ENCODE results near the gene CTH.
"Not testable (repeated sequence)": the region's sequence is repeated elsewhere in the genome, so short reads cannot be mapped to it uniquely, and the experiment has no call there.

Gene CTH

GRCh38 chr1:70459496-70460225 is 48.6 kb downstream of the CTH start:
- DNase-seq, result no peak

GRCh38 chr1:70460740-70461713 is 50.0 kb downstream of the CTH start:
- DNase-seq, result not testable (repeated sequence)

GRCh38 chr1:70462611-70463010 is 51.5 kb downstream of the CTH start:
- DNase-seq, result no peak

- DNase-seq, result no peak
These were observed 54.8 kb downstream of the CTH start for GRCh38 chr1:70465911-70466310.

GRCh38 chr1:70467531-70467930 is 56.5 kb downstream of the CTH start:
- DNase-seq, result no peak

- DNase-seq, result no peak
These were observed 57.1 kb downstream of the CTH start for GRCh38 chr1:70468180-70468579.

GRCh38 chr1:70469184-70469583 is 58.1 kb downstream of the CTH start:
- not testable (repeated sequence) for DNase-seq

GRCh38 chr1:70475023-70475422 is 64.0 kb downstream of the CTH start:
- DNase-seq, result no peak

GRCh38 chr1:70477090-70477489 is 66.0 kb downstream of the CTH start:
- DNase-seq, result no peak

- not testable (repeated sequence) for DNase-seq
These were observed 66.8 kb downstream of the CTH start for GRCh38 chr1:70477905-70478304.

- DNase-seq, result no peak
These were observed 72.3 kb downstream of the CTH start for GRCh38 chr1:70483342-70483741.

GRCh38 chr1:70485624-70486023 is 74.6 kb downstream of the CTH start:
- DNase-seq, result no peak

- no peak for DNase-seq
These were observed 75.8 kb downstream of the CTH start for GRCh38 chr1:70486676-70487458.

- DNase-seq, result no peak
These were observed 76.4 kb downstream of the CTH start for GRCh38 chr1:70487459-70487815.

GRCh38 chr1:70487910-70488665 is 77.0 kb downstream of the CTH start:
- no peak for DNase-seq

All from activated effector memory CD4-positive, alpha-beta T cell treated with Interleukin-2 at 50 U/mL for 16 hours (primary cell).